Gastrocnemius medialis (tissue), 4 donors: ENCODE data around the gene COX11. TPM values are rescaled to one million over a fixed set of nuclear protein-coding genes. Genes with fewer than 3 reads are reported as not detected.

Experiments used
- ATAC-seq, 2 donors: fragments of 150-250 bp; one replicate each; pipeline ENCODE4 v1.9.1; 2016
- DNase-seq, 2 donors: peaks; one replicate each; pipeline ENCODE4 v3.0.0-alpha.2; 2019
- H3K27ac ChIP-seq, 4 donors: fragments of 200-600 bp; sonication (generic); 1 replicate in 1 of 4; 2 replicates in 3 of 4; pipeline ENCODE4 v1.5.1; 2016 to 2018; ENCODE audit warnings: mild to moderate bottlenecking in 2 of 4, moderate library complexity in 1 of 4
- H3K27me3 ChIP-seq, 3 donors: fragments of 200-600 bp; sonication (generic) in 2 of 3; 1 replicate in 1 of 3; 2 replicates in 2 of 3; pipeline versions ENCODE4 v1.5.1 to v1.6.0; 2016 to 2019; ENCODE audit warnings: mild to moderate bottlenecking in 1 of 3, moderate library complexity in 1 of 3
- H3K36me3 ChIP-seq, 2 donors: fragments of 200-600 bp; sonication (generic) in 1 of 2; one replicate each; pipeline ENCODE4 v1.5.1; 2017 to 2018
- H3K4me1 ChIP-seq, 2 donors: fragments of 200-600 bp; sonication (generic) in 1 of 2; one replicate each; pipeline ENCODE4 v1.5.1; 2016 to 2017; ENCODE audit warnings: mild to moderate bottlenecking in 2 of 2
- H3K4me3 ChIP-seq, 4 donors: fragments of 200-600 bp; sonication (generic) in 3 of 4; 1 replicate in 1 of 4; 2 replicates in 3 of 4; pipeline ENCODE4 v1.5.1; 2016 to 2019; ENCODE audit warnings: mild to moderate bottlenecking in 2 of 4
- H3K9me3 ChIP-seq, 3 donors: fragments of 200-600 bp; sonication (generic) in 2 of 3; 1 replicate in 1 of 3; 2 replicates in 2 of 3; pipeline ENCODE4 v1.5.1; 2016 to 2019
- POLR2A ChIP-seq, 2 donors: fragments of 450-650 bp; IDR thresholded peaks; one replicate each; pipeline ENCODE4 v1.6.1; 2017; ENCODE audit warnings: antibody characterized with exemption in 2 of 2, mild to moderate bottlenecking in 2 of 2, moderate library complexity in 2 of 2
- in situ Hi-C, 4 donors: fragments of 200-750 bp; cut with MboI; loops; one replicate each; pipeline versions ENCODE4 v1.15.0 to v1.8.0; 2017; ENCODE audit warnings: low sequenced_read_pairs in 4 of 4
- intact Hi-C: fragments of 100-400 bp; cut with DNase I; formaldehyde crosslinking; loops from one replicate; pipeline ENCODE4 v1.15.1; 2023; ENCODE audit warnings: low total_unique reads
- total RNA-seq, 4 donors: library from RNA; depleted of rRNA; stranded (reverse); fragments of >200 nt; gene quantifications; one replicate each; pipeline versions ENCODE4 v1.1.0 to v1.2.3, GENCODE V29; 2016
- TF ChIP-seq, protein P1 (sequence below), 5 experiments: fragments of 450-650 bp in 3 of 5; fragments of 200-600 bp in 2 of 5; sonication (generic) in 2 of 5; IDR thresholded peaks in 4 of 5; conservative IDR thresholded peaks in 1 of 5; 1 replicate in 4 of 5; 2 replicates in 1 of 5; pipeline ENCODE4 v1.5.1; 2016 to 2019; ENCODE audit warnings: antibody characterized with exemption in 5 of 5, mild to moderate bottlenecking in 3 of 5, moderate library complexity in 3 of 5

COX11 gene
- total RNA-seq, 4 donors from 2014 or later, result 36.4 to 77.2 (median 67.6) TPM

DNA sequence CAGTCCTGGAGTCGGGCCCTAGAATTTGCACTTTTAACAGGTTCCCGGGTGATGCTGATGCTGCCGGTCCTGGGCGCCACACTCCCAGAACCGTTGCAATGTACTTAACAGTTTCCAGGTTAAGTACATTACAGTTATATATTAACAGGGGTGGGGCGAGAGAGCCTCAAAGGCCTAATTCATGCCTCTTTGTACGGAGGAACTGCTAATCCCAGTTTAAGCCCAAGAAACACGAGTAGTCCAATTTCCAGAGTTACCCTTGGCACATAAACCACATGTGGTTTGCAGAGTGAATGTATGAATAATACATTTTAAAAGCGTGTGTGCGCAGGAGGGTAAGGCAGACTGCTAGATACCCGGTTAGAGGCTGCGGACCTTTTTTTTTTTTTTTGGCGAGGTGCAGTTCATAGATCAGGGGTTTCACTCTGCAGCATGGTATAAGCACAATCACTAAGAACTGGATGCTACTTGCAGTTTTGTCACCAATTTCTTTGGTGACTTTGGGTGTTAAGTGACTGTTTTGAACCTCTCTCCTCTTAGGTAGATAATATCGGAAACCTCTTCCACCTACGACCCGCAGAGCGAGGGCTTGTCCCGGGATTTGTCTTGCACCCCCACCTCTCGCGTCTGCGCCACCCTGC is 713 bp downstream of the COX11 start:
- TF ChIP-seq, protein P1, sequence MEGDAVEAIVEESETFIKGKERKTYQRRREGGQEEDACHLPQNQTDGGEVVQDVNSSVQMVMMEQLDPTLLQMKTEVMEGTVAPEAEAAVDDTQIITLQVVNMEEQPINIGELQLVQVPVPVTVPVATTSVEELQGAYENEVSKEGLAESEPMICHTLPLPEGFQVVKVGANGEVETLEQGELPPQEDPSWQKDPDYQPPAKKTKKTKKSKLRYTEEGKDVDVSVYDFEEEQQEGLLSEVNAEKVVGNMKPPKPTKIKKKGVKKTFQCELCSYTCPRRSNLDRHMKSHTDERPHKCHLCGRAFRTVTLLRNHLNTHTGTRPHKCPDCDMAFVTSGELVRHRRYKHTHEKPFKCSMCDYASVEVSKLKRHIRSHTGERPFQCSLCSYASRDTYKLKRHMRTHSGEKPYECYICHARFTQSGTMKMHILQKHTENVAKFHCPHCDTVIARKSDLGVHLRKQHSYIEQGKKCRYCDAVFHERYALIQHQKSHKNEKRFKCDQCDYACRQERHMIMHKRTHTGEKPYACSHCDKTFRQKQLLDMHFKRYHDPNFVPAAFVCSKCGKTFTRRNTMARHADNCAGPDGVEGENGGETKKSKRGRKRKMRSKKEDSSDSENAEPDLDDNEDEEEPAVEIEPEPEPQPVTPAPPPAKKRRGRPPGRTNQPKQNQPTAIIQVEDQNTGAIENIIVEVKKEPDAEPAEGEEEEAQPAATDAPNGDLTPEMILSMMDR (IDR thresholded peaks at IDR 0.05 in 4 of 5, conservative IDR thresholded peaks at IDR 0.05 in 1 of 5), result peak in 2 of 5 experiments; percentile 13 to 65
- TF ChIP-seq POLR2A (IDR thresholded peaks at IDR 0.05), result no peak
- peak in 1 of 2 donors; percentile 1 for ATAC-seq
- Histone ChIP-seq H3K4me3 (peak overlapping the region; percentile 96 to 98 (median 97)), H3K9me3 (no peaks in the 10 kb centered on the region), H3K36me3 (peaks cover 4 to 23% of the 10 kb centered on the region in 2 donors), H3K4me1 (peaks cover 20 to 36% of the 10 kb centered on the region in 2 donors), H3K27me3 (no peaks in the 10 kb centered on the region), H3K27ac (peak overlapping the region; percentile 82 to 94 (median 86))
- intact Hi-C loops, result loop anchor here (10.0 kb wide), 1 partner anchor 267 kb away; no protein-coding TSS in a partner anchor
- DNase-seq, result no peak
- in situ Hi-C loops, result no loop called here

DNA sequence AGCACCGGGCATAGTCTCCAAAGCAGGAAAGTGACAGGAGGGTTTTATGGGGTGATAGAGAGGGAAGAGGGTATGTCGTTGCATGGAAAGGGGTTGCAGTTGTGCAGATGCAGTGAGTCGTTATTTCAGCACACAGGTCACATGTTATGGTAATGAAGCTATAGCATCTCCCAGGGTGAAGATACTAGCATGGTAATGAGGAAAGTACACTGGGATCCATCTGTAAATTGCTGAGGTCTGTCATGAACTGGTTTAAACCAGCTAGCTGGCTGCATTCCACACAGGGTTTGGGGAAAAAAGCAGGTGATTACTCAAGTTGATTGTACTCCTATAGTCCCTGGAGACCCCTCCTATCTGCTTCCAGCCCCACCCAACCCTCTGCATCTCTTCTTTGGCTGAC is 11.7 kb downstream of the COX11 start:
- intact Hi-C loops (no loop called here), in situ Hi-C loops (no loop called here)
- Histone ChIP-seq H3K27ac (no peak overlapping the region), H3K36me3 (peaks cover 4 to 42% of the 10 kb centered on the region in 2 donors), H3K27me3 (no peaks in the 10 kb centered on the region), H3K4me3 (no peak overlapping the region), H3K9me3 (no peaks in the 10 kb centered on the region), H3K4me1 (no peaks in the 10 kb centered on the region)
- TF ChIP-seq, protein P1 (IDR thresholded peaks at IDR 0.05 in 4 of 5, conservative IDR thresholded peaks at IDR 0.05 in 1 of 5), result no peak
- no peak for TF ChIP-seq POLR2A (IDR thresholded peaks at IDR 0.05)
- DNase-seq, result no peak
- no peak for ATAC-seq

DNA sequence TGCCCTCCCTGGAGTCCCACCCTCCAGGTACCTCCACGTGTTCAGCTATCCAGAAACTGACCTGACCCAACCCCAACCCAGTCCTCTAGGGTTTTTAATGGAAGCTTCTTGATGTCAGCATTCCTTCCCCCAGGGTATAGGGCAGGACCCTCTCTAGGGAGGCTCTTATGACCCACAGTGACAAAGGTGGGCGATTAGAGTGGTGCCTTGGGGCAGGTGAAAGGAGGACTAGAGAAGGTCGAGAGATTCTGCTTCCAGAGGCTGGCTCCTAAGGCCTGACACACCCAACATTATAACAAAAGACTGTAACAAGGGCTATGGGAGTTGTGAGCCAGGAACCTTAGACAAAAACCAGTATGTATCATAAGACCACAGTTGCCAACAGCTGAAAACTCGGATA is 17.2 kb downstream of the COX11 start:
- Histone ChIP-seq H3K27me3 (no peaks in the 10 kb centered on the region), H3K9me3 (no peaks in the 10 kb centered on the region), H3K36me3 (peaks cover 0 to 13% of the 10 kb centered on the region in 2 donors), H3K4me3 (no peak overlapping the region), H3K4me1 (peaks cover 0 to 4% of the 10 kb centered on the region in 2 donors), H3K27ac (no peak overlapping the region)
- no peak for DNase-seq
- no peak for ATAC-seq
- intact Hi-C loops (no loop called here), in situ Hi-C loops (no loop called here)
- no peak for TF ChIP-seq POLR2A (IDR thresholded peaks at IDR 0.05)
- TF ChIP-seq, protein P1 (IDR thresholded peaks at IDR 0.05 in 4 of 5, conservative IDR thresholded peaks at IDR 0.05 in 1 of 5), result no peak

DNA sequence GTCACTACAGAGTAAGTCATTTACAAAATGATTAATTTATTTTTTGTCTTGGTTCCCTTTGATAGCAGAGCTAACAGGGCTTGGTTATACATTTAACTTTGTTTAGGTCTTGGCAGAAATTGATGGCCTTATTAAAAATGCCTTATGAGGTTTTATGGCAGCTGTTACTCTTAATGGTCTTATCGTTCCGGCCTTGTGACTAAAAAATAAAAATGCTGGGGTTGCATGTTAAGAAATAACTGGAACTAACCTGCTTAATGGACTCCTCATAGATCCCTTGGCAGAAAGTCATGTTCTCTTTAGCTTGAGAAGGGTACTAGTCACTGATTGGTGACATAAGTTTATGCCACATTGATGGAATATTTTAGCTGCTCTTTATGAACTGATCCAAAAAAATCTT is 18.3 kb downstream of the COX11 start:
- no peak for TF ChIP-seq POLR2A (IDR thresholded peaks at IDR 0.05)
- Histone ChIP-seq H3K27ac (no peak overlapping the region), H3K27me3 (no peaks in the 10 kb centered on the region), H3K4me1 (peaks cover 0 to 4% of the 10 kb centered on the region in 2 donors), H3K9me3 (no peaks in the 10 kb centered on the region), H3K4me3 (no peak overlapping the region), H3K36me3 (peaks cover 0 to 11% of the 10 kb centered on the region in 2 donors)
- DNase-seq (no peak), ATAC-seq (no peak)
- intact Hi-C loops, result no loop called here
- in situ Hi-C loops, result no loop called here

DNA sequence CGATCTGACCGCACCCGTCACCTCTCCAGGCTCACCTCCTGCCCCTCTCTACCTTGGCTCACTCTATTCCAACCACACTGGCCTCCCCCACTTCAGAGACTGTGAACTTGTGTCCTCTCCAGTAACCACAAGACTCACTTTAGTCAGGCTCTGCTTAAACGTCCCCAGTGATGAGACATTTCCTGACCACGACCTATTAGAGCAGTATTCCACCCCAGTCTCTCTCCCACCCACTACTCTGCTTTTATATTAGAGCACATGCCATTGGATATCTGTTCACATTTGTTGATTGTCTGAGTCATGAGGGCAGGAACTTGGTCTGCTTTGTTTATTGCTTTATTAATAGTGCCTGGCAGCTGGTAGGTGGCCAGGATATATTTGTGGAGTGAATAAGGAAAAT is 20.1 kb downstream of the COX11 start:
- Histone ChIP-seq H3K27ac (no peak overlapping the region), H3K9me3 (no peaks in the 10 kb centered on the region), H3K4me3 (no peak overlapping the region), H3K36me3 (peaks cover 0 to 8% of the 10 kb centered on the region in 2 donors), H3K4me1 (peaks cover 0 to 4% of the 10 kb centered on the region in 2 donors), H3K27me3 (no peaks in the 10 kb centered on the region)
- intact Hi-C loops, result no loop called here
- ATAC-seq, result no peak
- in situ Hi-C loops, result no loop called here
- no peak for TF ChIP-seq POLR2A (IDR thresholded peaks at IDR 0.05)
- TF ChIP-seq, protein P1 (IDR thresholded peaks at IDR 0.05 in 4 of 5, conservative IDR thresholded peaks at IDR 0.05 in 1 of 5), result no peak
- DNase-seq, result no peak
